ENCODE data around the gene SAMD11. TPM values are rescaled to one million over a fixed set of nuclear protein-coding genes. Genes with fewer than 3 reads are reported as not detected.
A peak's percentile ranks its signal among the peaks of the same experiment; 100 is the strongest.

SAMD11 gene
- total RNA-seq, 2 donors from 2014 or later, result not detected

DNA sequence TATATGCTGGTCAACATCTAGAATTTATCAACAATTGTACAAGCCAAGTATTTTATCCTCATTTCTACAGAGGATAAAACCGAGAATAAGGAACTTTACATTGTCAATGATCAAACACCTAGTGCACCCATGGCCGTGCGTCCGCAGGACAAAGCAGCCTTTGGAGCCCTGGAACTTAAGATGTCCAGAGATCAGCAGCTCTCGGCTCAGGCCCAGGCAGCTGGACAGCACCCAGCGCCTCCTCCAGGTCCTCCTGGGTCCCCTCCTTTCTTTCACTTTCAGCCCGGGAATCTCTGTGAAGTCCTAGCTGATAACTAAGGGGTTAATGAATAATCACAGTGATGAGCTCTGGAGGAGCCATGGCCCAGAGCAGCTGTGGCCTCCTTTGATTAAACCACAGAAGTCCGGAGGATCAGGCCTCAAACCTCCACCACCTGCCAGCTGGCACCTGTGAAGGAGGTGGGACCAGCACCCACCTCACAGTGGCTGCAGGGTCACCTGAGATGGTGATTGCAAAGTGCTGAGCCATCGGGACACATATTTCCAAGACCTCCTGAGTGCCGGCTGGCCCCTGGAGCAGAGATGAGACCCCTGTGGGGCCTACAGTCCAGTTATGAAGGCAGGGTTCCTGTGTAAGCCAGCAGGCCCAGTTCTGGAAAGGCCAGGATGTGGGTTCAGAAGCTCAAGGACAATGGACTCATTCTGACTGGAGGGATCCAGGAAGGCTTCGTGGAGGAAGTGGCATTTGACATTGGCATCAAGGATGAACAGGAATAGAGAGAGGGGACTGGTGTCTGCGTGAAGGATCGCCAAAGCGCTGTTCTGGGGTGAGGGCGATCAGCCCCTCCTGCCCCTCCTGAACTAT lies 11.6 kb upstream of the SAMD11 start:
- DNase-seq (ENCODE audit: low spot score in 2 of 2) (peak in 1 of 2 donors; percentile 47), ATAC-seq (no peak)
- Mint-ChIP-seq H3K9me3 (no peaks in the 10 kb centered on the region), H3K27ac (no peak overlapping the region), H3K36me3 (no peaks in the 10 kb centered on the region)

- peak in 1 of 2 donors; percentile 50 for DNase-seq (ENCODE audit: low spot score in 2 of 2)
These were observed 10.9 kb upstream of the SAMD11 start for GRCh38 chr1:912740-913301.

DNA sequence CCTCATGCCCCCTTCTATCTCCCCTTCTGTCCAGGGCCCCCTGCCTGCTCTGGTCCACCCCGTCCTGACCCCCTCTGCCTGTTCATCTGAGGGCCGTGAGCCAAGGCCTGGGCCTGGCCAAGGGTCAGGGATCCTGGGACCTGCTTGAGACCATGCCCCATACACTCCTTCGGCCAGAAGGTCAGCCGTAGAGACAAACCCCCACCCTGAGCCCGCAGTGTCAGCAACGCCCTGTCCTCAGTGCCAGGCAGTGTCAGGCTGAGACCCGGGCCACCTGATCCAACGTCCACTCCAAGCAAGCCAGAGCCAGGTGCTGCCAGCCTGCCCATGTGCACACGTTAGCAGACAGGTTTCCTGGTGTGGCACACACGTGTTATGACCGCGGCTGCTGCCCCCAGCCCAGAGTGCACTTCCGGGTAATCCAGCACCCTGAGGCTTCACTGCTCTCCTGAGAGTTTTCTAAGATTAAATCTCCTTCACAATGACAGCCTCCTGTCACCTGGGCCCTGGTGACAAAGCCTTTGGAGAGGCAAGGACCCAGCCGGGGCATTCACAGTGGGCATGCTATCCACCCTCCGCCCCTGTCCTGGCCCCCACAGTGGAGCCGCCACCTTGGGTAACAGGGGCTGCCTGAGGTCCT lies 10.1 kb upstream of the SAMD11 start:
- Mint-ChIP-seq H3K36me3 (no peaks in the 10 kb centered on the region), H3K27ac (peak overlapping the region in 1 of 2 donors; percentile 44), H3K9me3 (no peaks in the 10 kb centered on the region)
- peak in 1 of 2 donors; percentile 50 for DNase-seq (ENCODE audit: low spot score in 2 of 2)
- no peak for ATAC-seq

More at GRCh38 chr1:912740-913301, 10.9 kb upstream of the SAMD11 start:
- Mint-ChIP-seq H3K27ac (no peak overlapping the region), H3K9me3 (no peaks in the 10 kb centered on the region), H3K36me3 (no peaks in the 10 kb centered on the region)
- no peak for ATAC-seq

GRCh38 chr1:914131-914890 lies 9.4 kb upstream of the SAMD11 start:
- H3K36me3 Mint-ChIP-seq, result no peaks in the 10 kb centered on the region

GRCh38 chr1:914891-915280 lies 8.8 kb upstream of the SAMD11 start:
- Mint-ChIP-seq H3K9me3 (no peaks in the 10 kb centered on the region), H3K36me3 (no peaks in the 10 kb centered on the region), H3K27ac (no peak overlapping the region)
- no peak for ATAC-seq
- no peak for DNase-seq (ENCODE audit: low spot score in 2 of 2)

More at GRCh38 chr1:914131-914890, 9.4 kb upstream of the SAMD11 start:
- H3K9me3 Mint-ChIP-seq, result no peaks in the 10 kb centered on the region
- peak overlapping the region in 1 of 2 donors; percentile 44 for H3K27ac Mint-ChIP-seq
- no peak for DNase-seq (ENCODE audit: low spot score in 2 of 2)
- no peak for ATAC-seq

DNA sequence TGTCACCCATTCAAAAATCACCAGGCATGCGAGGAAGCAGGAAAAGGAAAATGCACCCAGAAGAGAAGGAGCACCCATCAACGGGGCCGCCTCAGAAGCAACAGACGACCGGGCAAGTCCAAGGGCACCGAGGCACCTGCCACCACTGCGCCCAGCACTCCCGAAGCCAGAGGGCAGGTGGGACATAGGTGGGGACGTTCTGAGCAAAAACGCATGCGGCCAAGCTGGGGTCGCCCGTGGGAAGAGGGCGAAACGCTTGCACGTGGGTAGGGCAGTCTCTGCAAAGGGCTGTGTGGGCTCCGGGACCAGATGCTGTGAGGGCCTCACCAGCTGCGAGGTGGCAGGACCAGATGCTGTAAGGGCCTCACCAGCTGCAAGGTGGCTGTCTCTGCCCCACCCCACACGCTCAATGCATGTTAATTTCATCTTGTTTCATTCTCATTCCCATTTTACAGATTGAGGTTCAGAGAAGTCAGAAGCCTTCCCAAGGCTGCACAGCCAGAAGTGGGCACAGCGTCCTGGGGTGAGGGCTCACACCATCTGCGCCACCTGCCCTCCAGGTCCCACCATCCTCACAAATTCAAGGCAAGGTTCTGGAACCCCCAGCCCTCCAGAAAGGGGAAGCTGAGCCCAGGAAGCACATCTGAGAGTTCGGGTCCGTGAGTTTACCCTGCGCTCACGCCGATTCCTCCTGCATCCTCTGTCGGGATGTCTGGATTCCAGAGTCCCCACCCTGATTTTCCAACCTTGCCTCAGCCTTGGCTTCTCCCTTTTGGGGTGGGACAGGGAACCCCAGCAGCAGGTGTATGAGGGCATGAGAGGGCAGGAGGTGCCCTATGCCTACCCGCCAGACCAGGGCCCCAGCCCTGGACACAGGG lies 8.2 kb upstream of the SAMD11 start:
- ATAC-seq (no peak), DNase-seq (ENCODE audit: low spot score in 2 of 2) (no peak)
- no peaks in the 10 kb centered on the region for H3K36me3 Mint-ChIP-seq
- H3K9me3 Mint-ChIP-seq, result no peaks in the 10 kb centered on the region
- H3K27ac Mint-ChIP-seq, result no peak overlapping the region

DNA sequence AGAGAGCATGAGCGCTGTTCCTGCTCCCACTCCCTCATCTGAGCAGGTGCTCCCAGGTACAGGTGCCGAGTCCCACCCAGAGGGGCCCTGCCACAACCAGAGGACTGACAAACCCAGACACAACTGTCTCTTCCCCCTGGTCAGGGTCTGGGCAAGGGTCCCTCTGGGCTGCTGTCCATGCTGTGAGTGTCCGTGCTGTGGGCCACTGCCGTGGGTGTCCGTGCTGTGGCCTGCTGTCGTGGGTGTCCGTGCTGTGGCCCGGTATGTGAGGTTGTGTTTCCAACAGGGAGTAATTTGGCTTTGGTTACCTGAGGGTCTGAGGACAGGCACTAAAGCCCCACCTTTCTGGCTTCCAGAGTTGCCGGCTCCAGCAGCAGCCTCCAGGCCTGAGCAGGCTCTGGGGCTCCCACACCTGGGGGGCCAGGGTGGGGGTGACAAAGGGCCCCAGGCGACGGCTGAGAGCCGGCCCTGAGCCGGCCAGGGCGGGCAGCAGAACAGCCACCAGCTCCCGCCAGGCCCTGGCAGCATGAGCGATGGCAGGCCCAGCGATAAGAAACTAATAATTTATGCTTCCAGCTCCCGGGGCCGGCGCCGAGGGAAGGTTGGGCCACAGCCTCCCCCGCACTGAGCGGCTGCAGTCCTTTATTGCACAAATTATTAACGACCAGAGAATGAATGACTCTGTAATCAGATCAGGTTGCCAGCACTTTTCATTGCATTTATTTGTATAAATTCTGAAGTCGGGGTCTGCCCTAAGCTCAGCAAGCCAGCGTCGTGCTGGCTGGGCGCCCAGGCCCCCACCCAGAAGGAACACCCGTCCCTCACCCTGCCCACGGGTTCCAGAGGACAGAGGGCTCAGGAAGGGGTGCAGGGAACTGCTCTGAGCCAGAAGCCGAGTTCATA lies 7.3 kb upstream of the SAMD11 start:
- ATAC-seq (no peak), DNase-seq (ENCODE audit: low spot score in 2 of 2) (no peak)
- Mint-ChIP-seq H3K36me3 (no peaks in the 10 kb centered on the region), H3K9me3 (no peaks in the 10 kb centered on the region), H3K27ac (no peak overlapping the region)

- Mint-ChIP-seq H3K36me3 (no peaks in the 10 kb centered on the region), H3K27ac (no peak overlapping the region), H3K9me3 (no peaks in the 10 kb centered on the region)
- no peak for DNase-seq (ENCODE audit: low spot score in 2 of 2)
- no peak for ATAC-seq
These were observed 6.7 kb upstream of the SAMD11 start for GRCh38 chr1:917076-917459.

DNA sequence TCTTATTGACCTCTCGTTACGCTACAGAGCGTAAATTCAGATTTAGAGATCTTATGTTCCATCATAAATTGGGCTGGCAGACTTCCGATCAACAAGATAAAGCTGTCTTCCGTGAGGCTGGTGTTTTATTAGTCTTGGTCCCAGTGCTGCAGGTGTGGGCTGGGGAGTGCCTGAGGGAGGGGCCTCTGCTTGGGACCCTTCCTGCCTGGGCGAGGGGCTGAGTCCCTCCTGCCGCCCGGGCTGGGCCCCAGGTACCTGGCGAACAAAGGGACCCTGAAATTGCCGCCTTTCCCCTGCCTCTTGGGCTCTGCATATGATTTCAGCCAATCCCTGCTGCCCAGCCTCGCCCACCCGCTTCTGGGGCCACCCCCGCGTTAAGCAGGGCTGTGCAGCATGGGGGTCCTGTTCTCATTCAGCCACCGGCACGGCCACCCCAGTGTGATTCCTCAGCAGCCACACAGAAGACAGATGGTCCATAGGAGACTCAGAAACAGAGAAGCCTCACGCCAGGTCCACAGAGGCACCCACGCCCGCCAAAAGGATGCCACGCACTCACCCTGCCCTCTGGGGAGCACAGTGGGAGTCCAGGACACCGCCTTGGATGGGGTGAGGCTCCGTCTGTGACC lies 6.1 kb upstream of the SAMD11 start:
- ATAC-seq, result no peak
- no peak overlapping the region for H3K27ac Mint-ChIP-seq
- DNase-seq (ENCODE audit: low spot score in 2 of 2), result no peak
- H3K9me3 Mint-ChIP-seq, result no peaks in the 10 kb centered on the region
- no peaks in the 10 kb centered on the region for H3K36me3 Mint-ChIP-seq

- DNase-seq (ENCODE audit: low spot score in 2 of 2) (no peak), ATAC-seq (no peak)
- Mint-ChIP-seq H3K9me3 (no peaks in the 10 kb centered on the region), H3K27ac (no peak overlapping the region), H3K36me3 (no peaks in the 10 kb centered on the region)
These were observed 5.4 kb upstream of the SAMD11 start for GRCh38 chr1:918353-918752.

DNA sequence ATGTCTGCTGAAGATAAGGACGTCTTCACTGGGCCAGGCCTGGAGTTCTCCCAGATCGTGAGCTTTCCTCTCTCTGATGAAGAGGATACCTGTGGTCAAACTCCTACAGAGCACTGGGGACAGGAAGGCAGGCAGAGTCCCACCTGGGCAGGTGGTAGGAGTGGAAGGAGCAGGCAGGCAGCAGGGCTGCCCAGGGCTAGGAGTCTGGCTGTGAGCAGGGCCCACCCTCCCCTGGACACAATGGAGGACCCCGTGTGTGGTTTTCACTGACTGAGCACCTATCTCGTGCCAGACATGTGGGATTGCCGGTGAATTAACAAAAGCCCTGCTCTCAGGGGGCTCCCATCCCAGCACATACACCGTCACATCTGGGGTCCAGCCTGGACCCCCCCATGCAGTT lies 4.9 kb upstream of the SAMD11 start:
- ATAC-seq (no peak), DNase-seq (ENCODE audit: low spot score in 2 of 2) (no peak)
- no peak overlapping the region for H3K27ac Mint-ChIP-seq
- H3K9me3 Mint-ChIP-seq, result no peaks in the 10 kb centered on the region
- H3K36me3 Mint-ChIP-seq, result no peaks in the 10 kb centered on the region

- no peaks in the 10 kb centered on the region for H3K9me3 Mint-ChIP-seq
- no peaks in the 10 kb centered on the region for H3K36me3 Mint-ChIP-seq
- DNase-seq (ENCODE audit: low spot score in 2 of 2) (no peak), ATAC-seq (no peak)
- no peak overlapping the region for H3K27ac Mint-ChIP-seq
These were observed 4.4 kb upstream of the SAMD11 start for GRCh38 chr1:919271-919872.

GRCh38 chr1:920010-920409 lies 3.7 kb upstream of the SAMD11 start:
- Mint-ChIP-seq H3K36me3 (no peaks in the 10 kb centered on the region), H3K9me3 (no peaks in the 10 kb centered on the region), H3K27ac (no peak overlapping the region)
- ATAC-seq, result no peak
- DNase-seq (ENCODE audit: low spot score in 2 of 2), result no peak

DNA sequence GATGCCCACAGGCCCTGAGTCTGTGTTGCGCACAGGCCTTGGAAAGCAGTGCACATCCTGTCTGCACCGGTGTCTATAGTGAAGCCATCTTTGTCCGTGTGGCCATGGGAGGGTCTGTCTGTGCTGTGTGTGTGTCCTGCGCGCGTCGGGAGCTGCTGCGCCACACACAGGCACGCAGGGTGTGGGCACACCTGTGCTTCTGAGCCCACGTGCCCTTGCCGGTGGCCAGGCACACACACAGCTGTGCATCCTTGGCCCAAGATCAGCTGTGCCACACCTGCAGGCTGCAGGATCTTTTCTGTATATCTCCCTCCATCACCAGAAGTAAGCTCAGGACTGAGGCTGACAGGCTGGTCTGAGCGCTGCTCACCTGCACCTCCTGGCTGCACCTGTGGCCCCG lies 3.2 kb upstream of the SAMD11 start:
- H3K36me3 Mint-ChIP-seq, result no peaks in the 10 kb centered on the region
- DNase-seq (ENCODE audit: low spot score in 2 of 2) (no peak), ATAC-seq (no peak)
- H3K27ac Mint-ChIP-seq, result no peak overlapping the region
- no peaks in the 10 kb centered on the region for H3K9me3 Mint-ChIP-seq

Measured in activated naive CD4-positive, alpha-beta T cell treated with anti-CD3 and anti-CD28 coated beads, Interleukin-2, amount 50 U/mL, for 72 hours (primary cell).